GM18520 (cell line): ENCODE results near the gene AGPAT3.

Experiments
- ATAC-seq: cut with Tn5 transposase; IDR thresholded peaks from one replicate; pipeline ENCODE4 v1.9.1; 2021; ENCODE audit not compliant: unreplicated experiment

Gene AGPAT3

DNA sequence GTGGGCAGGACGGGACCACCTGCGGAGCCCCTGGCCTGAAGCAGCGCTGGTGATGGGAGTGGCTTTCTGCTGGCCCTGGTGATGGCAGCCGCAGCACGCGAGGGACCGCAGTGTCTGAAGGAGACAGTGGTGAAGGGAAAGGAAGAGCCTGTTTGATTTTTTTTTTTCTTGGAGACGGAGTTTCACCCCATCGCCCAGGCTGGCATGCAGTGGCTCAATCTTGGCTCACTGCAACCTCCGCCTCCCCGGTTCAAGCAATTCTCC lies 106.9 kb downstream of the AGPAT3 start:
- ATAC-seq = no peak

DNA sequence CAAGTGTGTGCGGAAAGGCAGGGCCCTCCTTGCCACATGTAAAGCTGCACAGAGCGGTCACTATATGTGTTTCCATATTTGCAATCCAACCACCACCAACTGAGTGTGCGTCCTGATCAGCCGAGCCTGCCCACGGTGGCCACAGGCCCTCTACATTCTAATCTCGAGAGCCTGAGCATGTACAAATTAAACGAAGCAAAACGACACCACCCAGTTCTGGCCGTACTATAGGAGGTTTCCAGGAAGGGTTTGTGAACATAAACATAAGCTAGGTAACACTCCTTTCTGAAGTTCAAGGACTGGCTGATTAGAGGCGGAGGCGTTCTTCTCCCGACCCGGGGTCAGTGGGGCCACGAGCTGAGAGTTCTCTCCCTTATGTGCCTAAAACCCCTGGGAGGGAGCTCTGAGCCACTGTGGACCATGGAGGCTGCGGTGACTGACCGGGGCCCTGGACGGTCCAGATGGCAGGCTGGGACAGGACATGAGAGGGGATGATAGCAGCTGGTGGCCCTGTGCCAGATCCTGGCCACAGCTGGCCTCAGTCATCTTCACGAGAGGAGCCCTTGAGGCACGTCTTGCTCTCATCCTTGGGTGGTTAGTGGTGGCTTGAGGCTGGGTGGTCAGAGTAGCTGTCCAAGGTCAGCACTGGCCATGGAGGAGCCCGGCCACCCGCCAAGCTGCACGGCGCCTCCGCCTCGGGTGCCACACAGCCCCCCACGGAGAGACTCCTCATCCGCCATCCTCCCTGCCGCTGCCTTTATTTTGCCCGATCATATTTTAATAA lies 108.0 kb downstream of the AGPAT3 start:
- ATAC-seq = no peak

DNA sequence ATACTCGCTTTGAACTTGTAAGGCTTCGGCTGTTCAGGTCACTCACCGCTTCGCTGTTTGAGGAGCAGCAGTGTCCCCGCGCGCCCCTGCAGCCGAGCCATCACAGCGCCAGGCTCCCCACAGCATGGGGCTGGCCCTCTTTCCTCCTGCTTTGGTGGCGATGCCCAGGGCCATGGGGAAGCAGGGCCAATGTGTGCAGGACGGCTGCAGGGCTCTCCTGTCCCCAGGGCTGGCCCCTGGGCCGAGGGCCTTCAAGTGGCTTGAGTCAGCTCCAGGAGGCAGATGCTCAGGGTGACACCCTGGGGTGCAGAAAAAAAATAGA lies 108.6 kb downstream of the AGPAT3 start:
- no peak for ATAC-seq

DNA sequence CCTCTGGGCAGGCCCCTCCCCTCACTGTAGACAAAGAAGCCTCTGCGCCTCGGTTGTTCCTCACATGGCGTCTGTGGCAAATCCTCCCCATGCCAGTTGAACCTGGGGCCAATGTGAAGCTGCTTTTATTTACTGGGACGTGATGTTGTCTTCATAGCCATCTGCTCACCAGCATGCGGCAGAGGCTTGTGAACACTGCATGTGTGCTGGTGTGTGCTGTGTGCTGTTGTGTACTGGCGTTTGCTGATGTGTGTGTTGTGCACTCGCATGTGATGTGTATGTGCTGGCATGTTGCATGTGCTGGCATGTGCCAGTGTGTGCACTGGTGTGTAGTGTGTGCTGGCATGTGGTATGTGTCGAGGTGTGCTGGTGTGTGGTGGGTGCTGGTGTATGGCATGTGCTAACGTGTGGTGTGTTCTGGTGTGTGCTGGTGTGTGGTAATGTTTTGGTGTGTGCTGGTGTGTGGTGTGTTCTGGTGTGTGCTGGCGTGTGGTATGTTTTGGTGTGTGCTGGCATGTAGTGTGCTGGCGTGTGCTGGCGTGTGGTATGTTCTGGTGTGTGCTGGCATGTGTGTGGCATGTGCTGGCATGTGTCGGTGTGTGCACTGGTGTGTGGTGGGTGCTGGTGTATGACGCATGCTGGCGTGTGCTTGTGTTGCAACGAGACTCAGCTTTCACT lies 109.9 kb downstream of the AGPAT3 start:
- no peak for ATAC-seq

DNA sequence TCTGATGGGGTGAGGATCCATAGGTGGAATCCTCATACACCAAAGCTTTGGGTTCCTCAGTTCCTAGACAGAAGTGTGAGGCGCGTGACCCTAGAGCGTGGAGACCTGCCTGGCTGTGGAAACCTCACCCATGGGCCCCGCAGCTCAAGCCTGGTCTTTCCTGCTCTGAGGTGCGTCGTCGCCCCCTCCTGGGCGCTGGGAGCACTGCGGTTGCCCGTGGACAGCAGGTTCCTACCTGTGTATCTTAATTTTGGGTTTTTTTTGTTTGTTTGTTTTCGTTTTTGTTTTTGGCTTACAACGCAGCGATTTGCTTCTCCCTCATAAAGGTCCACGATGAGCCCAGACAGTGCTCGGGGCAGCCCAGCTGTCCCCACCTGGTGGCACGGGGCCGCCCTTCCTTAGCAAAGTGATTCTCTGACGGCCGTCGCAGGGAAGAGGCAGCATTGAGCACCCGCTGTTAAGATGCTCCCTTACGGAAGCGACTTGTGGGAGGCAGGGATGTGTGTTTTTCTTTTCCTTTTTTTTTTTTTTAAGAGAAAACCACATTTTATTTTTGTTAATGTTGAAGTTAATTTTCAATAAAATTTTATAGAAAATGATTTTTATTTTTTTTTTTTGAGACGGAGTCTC lies 110.6 kb downstream of the AGPAT3 start:
- ATAC-seq = no peak

DNA sequence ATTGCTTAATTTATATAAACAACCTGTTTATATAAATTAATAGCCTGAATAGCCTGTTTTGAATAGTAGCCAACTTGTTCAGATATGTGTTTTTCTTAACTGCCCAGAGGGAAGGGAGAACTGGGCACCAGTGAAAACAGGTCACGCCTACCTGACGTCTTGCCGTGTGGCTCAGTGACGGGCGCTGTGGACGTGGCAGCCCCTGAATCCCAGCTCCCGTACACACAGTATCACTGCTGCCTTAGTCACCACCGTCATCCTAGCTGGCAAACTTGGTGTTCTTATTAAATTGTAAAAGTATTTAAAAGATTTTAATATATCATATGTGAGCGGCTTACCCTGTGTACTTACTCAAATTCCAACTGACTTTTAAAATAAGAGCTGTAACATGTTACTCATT lies 111.6 kb downstream of the AGPAT3 start:
- ATAC-seq = no peak

DNA sequence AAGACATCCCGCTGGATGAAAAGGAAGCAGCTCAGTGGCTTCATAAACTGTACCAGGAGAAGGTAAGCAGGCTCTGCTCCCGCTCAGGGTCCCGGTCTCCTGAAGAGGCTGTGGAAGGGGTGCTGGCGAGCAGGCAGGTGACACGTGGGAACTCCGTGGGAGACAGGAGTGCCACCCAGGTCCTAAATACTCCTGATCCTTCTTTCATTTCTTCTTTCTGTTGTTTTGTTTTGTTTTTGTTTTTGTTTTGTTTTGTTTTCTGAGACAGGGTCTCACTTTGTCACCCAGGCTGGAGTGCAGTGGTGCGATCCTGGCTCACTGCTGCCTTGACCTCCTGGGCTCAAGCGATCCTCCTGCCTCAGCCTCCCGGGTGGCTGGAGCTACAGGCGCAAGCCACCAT lies 113.0 kb downstream of the AGPAT3 start:
- ATAC-seq = no peak

DNA sequence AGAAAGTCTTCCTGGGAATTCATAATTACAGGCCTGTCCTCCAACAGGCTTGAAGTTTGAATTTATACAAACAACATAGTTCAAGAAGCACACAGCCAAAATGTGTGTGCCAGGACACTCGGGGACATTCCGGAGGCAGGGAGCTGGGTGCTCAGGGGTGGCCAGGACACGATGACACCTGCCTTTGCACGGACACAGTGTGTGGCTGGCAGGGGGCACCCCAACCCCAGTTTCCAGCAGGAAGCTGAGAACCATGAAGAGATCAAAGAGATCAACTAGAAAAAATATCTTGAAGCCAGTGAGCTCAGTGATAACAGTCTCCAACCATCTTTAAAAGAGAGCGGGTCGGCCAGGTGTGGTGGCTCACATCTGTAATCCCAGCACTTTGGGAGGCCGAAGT lies 114.6 kb downstream of the AGPAT3 start:
- no peak for ATAC-seq

DNA sequence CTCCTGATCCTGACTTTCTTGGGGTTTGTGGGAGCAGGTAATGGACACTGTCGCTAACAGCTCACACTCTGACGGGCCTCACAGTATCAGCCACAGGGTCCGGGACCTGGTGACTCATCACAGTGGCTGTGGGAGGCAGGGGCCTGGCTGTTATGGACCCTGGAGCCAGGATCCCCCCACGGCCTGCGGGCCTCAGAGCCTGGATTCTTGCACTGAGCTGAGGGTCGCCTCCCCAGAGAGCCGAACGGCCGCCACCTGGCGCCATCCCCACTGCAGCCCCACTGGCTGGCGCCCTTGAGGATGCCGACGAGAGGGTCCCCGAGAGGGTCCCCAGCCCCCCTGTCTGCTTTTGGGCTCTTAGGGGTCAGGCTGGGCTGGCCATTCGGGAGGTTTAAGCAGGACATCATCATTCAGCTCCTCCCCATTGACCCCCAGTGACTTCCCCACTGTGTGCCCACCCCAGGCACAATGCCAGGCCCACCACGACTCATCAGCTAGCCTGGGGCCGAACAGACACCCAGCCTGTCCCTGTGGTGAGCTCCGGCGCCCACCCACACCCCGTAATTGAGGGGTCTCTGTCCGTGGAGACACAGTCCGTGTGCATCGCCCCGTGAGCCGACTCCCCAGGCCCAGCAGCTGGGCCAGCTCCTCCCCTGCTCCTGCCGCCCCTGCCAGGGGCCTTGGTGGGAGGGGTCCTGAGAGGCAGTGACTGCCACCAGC lies 116.3 kb downstream of the AGPAT3 start:
- no peak for ATAC-seq

DNA sequence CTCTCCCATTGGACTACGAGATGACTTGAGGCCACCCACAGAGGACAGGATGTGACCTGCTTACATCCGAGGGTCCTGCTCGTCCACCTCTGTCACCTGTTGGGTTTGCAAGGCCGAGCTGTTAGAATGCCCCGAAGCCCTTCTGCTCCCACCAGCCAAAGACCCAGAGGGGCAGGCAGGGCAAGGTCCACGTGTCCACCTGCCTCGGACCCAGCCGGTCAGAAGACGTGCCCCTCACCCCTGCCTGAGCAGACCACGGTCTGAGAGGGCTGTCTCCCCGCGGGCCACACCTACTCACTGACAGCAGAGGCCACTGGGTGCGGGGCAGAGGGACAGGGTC lies 116.8 kb downstream of the AGPAT3 start:
- ATAC-seq = no peak

DNA sequence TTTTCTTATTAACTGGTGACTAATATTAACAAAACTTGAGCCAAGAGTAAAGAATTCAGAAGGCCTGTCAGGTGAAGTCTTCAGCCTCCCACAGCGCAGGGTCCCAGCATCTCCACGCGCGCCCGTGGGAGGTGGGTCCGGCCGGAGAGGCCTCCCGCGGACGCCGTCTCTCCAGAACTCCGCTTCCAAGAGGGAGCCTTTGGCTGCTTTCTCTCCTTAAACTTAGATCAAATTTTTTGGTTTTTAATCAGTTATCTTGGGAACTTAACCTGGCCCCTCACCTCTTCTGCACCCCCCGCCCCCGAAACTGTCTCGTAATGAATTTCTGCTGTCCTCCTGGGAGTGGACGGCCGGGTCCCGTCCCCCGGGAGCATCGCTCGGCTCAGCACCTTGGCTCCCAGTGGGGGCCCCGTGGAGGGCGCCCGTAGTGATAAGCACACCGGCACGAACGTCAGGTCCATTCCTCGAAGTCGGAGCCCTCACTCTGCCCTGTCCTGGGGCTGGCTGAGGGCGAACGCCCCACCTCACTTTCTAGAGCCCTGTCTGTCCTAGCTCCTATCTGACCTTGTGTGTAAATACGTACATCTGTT lies 117.6 kb downstream of the AGPAT3 start:
- no peak for ATAC-seq

DNA sequence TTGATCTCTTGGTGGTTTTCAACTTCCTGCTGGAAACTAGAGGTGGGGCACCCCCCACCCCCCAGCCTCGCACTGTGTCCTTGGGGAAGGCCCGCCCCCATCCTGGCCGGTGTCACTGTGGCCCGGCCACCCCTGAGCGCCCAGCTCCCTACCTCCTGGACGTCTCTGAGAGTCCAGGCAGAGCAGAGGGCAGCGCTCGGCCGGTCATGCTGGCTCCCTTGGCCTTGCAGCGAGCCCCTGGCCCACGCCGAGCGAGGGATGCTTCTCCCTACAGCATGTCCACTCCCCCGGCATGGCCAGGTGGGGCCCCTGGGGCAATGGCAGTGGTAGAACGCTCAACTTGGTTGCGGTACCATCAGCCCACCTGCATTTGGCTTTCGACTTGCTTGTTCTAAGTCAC lies 118.4 kb downstream of the AGPAT3 start:
- ATAC-seq = no peak

DNA sequence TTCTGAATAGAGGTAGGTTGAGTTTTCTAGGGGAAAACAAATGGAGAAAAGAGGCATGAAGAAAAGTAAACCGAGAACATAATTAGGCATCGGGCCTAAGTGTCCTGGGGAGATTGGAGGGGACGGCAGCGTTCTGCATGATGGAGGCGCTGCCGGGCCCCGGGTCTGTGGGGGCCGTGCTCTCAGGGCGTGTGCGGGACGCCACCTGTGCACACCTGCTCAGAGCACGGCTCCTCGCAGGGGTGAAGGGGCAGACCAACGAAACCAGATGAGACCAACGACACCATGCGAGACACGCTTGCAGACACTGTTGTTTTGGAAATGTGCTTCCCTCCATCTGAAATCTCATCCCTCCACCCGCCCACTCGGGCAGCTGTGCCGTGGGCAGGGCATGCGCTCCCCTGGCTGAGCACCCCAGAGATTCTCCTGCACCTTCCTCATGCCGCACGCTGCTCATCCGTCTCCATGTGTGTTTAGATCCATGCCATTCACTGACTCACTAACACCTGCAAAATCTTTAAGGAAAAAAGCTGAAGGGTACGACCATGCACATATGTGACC lies 118.9 kb downstream of the AGPAT3 start:
- no peak for ATAC-seq

DNA sequence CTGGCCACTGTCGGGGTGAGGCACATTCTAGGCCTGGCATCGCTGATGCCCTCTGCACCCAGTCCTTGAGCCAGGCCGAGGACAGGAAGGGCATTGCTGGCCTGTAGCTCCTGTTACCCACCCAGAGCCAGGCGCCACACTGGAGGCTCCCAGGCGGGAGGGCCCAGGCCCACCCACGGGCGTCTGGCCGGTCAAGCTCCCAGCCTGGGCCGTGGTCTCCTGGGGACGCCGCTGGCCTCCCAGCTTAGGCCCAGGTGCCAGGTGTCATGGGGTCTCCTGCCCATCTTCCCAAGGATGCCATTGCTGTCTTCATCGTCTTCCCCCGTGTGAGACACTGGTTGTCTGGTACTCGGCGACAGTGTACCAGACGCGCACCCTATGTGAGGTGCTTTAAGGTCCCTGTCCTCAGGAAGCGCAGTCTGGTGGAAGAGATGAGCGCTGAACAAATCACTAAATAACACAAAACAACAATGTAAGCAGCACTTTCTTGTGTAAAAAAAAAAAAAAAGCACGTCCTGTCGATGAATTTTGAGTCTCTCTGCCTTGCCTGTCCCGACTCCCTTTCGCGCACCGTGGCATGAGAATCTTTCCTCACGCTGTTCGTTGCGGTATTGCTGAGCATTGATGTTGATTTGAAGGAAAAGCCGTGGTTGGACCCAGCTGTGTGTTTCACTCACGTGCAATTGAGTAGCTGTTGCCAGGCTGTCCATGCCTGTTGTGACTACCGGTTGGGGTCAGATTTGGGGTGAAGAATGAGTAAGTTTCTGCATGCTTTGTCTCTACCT lies 120.1 kb downstream of the AGPAT3 start:
- ATAC-seq = no peak

DNA sequence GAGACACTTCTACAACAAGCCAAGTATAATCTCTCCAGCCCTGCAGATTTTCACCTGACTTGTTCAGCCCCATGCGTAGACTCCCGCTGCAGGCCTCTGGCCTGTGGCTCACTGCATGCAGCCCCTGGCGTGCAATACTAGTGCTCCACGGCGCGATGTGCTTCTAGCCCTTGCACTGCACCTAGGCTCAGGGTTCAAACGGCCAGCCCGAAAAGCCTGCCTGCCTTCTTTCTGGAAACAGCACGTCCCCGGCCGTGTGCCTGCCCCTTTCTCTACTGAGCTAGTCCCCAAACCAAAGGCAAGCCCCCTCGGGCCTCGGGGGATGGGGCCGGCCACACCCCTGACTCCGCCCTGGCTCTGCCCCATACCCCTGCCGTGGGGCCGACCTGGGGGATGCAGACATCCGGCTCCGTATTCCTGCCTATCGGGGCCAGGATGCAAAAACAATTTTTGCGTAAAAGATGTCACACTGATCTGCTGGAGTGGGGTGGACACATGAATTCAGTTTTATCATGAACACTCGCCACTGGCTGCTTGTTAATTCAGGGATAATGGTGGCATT lies 120.7 kb downstream of the AGPAT3 start:
- no peak for ATAC-seq

DNA sequence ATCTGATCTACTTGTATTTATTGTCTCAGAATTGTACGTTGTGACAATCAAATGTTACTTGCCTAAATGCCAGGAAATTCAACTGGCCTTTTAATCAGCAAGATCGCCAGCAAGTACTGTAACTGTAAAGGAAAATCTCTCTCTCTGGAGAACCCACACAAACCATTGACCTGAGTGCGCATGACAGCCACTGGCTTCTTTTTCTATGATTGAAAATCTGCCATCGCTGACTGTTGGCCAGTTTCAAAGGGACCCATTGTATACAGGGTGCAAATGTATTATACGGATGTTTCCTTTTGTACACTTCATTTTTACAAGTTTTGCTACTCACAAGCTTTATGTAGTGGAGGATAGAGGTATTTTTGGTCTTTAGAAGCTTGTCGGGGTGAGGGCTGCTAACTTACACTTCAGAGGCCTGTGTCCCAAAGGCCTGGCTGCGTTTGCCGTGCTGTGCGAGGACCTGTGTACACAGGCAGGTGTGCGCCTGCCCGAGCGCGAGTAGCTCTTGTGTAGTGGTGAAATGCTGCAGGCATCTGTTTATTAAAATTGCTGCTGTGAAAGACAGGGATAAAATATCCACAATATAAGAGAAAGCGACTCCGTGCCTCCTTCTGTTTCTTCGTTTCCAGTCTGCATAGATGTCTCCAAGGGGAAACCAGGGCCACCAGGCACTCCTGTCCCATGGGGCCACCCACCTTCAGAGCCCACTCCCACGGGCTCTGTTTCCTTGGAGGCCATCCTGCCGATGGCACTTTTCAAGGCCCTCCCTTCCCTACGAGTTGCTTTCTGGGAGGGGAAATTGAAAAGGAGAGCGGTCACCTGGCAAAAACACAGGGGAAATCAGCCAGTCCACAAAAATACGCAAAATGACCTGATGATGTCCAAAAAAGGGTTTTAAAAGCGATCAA lies 121.8 kb downstream of the AGPAT3 start:
- no peak for ATAC-seq

DNA sequence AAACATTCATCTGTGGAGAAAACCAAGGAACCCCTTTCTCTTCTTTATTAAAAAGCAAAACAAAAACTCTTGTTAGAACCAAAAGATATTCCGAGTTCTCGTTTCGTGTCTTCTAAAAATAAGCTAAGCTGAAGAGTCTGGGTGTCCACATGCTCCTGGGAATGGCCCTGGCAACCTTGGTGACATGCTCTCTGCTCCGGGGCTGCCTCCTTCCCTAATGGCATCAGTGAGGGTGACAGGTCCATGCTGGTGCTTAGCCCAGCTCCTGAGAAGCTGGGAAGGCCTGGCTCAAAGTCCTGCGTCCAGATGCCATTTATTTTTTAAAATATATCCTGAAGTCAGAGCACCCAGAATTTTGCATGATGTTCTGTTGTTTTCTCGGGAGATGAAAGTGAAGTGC lies 122.5 kb downstream of the AGPAT3 start:
- ATAC-seq = no peak

DNA sequence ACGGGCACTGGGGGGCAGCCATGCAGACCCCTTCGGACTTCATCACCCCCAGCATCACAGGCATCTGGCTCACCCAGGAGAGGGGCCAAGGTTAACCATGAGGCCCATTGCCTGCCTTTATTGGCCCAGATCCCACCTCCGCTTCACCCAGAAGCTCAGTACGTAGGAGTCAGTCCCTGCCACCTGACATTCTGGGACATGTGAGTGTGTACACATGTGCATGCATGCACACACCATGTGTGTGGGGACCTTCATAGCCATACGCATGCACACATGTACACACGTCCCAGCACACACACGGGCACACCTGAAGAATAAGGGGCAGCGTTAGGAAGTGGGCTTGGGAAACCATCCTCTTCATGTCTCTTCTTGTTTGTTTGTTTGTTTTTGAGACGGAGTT lies 123.0 kb downstream of the AGPAT3 start:
- ATAC-seq = no peak

DNA sequence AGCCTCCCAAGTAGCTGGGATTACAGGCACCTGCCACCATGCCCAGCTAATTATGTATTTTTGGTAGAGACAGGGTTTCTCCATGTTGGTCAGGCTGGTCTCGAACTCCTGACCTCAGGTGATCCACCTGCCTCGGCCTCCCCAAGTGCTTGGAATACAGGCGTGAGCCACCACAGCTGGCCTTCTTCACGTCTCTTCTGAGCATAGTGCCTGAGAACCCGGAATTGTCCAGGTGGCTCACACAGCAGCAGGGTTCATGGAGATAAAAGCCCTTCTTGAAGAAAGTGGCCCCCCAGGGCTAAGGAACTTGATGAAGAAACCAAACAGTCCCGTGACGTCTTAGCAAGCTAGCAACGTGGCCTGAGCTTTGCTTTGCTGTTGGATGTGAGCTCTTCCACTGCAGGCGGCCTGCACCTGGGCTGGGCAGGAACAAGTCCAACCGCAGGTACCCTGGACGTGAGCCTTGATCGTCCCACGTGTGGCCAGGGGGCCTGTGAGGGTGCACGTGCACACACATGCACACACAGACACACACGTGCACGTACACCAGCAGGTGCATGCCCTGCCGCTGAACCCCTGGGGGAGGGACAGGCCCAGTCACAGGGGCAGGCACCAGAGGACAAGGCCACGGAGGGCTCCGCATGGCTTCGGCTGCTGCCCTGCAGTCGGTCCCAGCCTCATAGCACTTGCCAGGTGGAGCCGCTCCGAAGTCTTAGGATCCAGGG lies 123.6 kb downstream of the AGPAT3 start:
- ATAC-seq = no peak
